H1 (cell line): Measurements from ENCODE around the gene EHD2. TPM values are rescaled to one million over a fixed set of nuclear protein-coding genes. Genes with fewer than 3 reads are reported as not detected.

Experiments used
- CTCF ChIA-PET: fragments of 300-600 bp; sonication (Branson Sonifier 250); formaldehyde crosslinking; loops from one replicate; lab custom pipeline; 2021; ENCODE audit not compliant: partially characterized antibody; lab: Charles Lee
- POLR2A ChIA-PET: fragments of 300-600 bp; sonication (Branson Sonifier 250); formaldehyde crosslinking; loops from one replicate; lab custom pipeline; 2021; ENCODE audit warnings: inconsistent platforms; ENCODE audit not compliant: partially characterized antibody; lab: Charles Lee
- DNase-seq, 2 experiments: peaks; one replicate each; pipeline versions ENCODE4 v3.0.0 to v3.0.0-alpha.2; 2010 to 2022; ENCODE audit warnings: low spot score in 2 of 2, low read depth in 1 of 2, mixed read lengths in 1 of 2
- FAIRE-seq: peaks from 2 replicates; lab custom pipeline; 2011; peaks lifted over from hg19 to GRCh38; lab: Jason Lieb, UNC
- H2AFZ ChIP-seq: 2 replicates; pipeline ENCODE4 v1.8.1; 2012; ENCODE audit warnings: low read length, inconsistent platforms
- H2AK5ac ChIP-seq: 2 replicates; pipeline ENCODE4 v1.6.1; 2013; ENCODE audit warnings: low read depth, low read length
- H2BK120ac ChIP-seq: replicated peaks from 2 replicates; pipeline ENCODE3; 2013; ENCODE audit warnings: low read depth, low read length, inconsistent platforms
- H2BK12ac ChIP-seq: 2 replicates; pipeline ENCODE4 v1.6.1; 2013; ENCODE audit warnings: low read depth, low read length
- H2BK15ac ChIP-seq: 2 replicates; pipeline ENCODE4 v1.6.1; 2013; ENCODE audit warnings: low read length
- H2BK20ac ChIP-seq: 2 replicates; pipeline ENCODE4 v1.6.1; 2013; ENCODE audit warnings: low read length
- H2BK5ac ChIP-seq: 2 replicates; pipeline ENCODE4 v1.6.1; 2013; ENCODE audit warnings: low read depth, low read length
- H3K14ac ChIP-seq: 2 replicates; pipeline ENCODE4 v1.6.1; 2013; ENCODE audit warnings: inconsistent platforms; ENCODE audit not compliant: insufficient read length
- H3K18ac ChIP-seq: 2 replicates; pipeline ENCODE4 v1.6.1; 2013; ENCODE audit warnings: low read length; ENCODE audit errors: extremely low read depth
- H3K23ac ChIP-seq: 2 replicates; pipeline ENCODE4 v1.6.1; 2013; ENCODE audit warnings: inconsistent platforms; ENCODE audit not compliant: insufficient read length
- H3K23me2 ChIP-seq: 2 replicates; pipeline ENCODE4 v1.6.1; 2013; ENCODE audit warnings: low read depth, low read length
- H3K27ac ChIP-seq: 2 replicates; pipeline ENCODE4 v1.6.1; 2011; ENCODE audit warnings: low read depth, low read length, inconsistent platforms
- H3K27me3 ChIP-seq, 4 experiments: replicated peaks in 1 of 4; 1 replicate in 1 of 4; 2 replicates in 3 of 4; pipeline versions ENCODE4 v1.6.1 to v1.8.1; 2011 to 2013; ENCODE audit warnings: low read length in 3 of 4, mild to moderate bottlenecking in 3 of 4, inconsistent platforms in 2 of 4, mixed read lengths in 2 of 4, moderate library complexity in 1 of 4; ENCODE audit not compliant: control insufficient read depth in 3 of 4, insufficient read depth in 3 of 4; ENCODE audit errors: extremely low read depth in 1 of 4
- H3K36me3 ChIP-seq, 4 experiments: 2 replicates each; pipeline versions ENCODE4 v1.6.1 to v1.8.1; 2011 to 2013; ENCODE audit warnings: mild to moderate bottlenecking in 4 of 4, low read length in 3 of 4, moderate library complexity in 2 of 4, control low read depth in 1 of 4, inconsistent platforms in 1 of 4; ENCODE audit not compliant: insufficient read depth in 4 of 4, control insufficient read depth in 2 of 4
- H3K4ac ChIP-seq: replicated peaks from 2 replicates; pipeline ENCODE3; 2013; ENCODE audit warnings: low read length, low read depth, mixed read lengths, inconsistent platforms; ENCODE audit not compliant: insufficient read length
- H3K4me1 ChIP-seq, 4 experiments: replicated peaks in 1 of 4; 1 replicate in 1 of 4; 2 replicates in 3 of 4; pipeline versions ENCODE4 v1.6.1 to v1.8.1; 2011 to 2013; ENCODE audit warnings: low read length in 3 of 4, inconsistent platforms in 2 of 4, mixed read lengths in 1 of 4; ENCODE audit not compliant: insufficient read depth in 4 of 4, control insufficient read depth in 3 of 4
- H3K4me2 ChIP-seq, 2 experiments: 2 replicates each; pipeline versions ENCODE4 v1.6.1 to v1.8.1; 2011 to 2013; ENCODE audit warnings: low read depth in 2 of 2, low read length in 2 of 2, control low read depth in 1 of 2, inconsistent platforms in 1 of 2, mild to moderate bottlenecking in 1 of 2; ENCODE audit not compliant: insufficient read depth in 1 of 2
- H3K4me3 ChIP-seq, 4 experiments: fragments of 200-600, 300-600 bp in 1 of 4; sonication (generic), shearing (Covaris generic), sonication (Bioruptor Twin) in 1 of 4; 2 replicates each; pipeline versions ENCODE4 v1.5.1 to v1.8.1; 2011 to 2016; ENCODE audit warnings: low read length in 4 of 4, low read depth in 3 of 4, control low read depth in 2 of 4, inconsistent platforms in 2 of 4, mild to moderate bottlenecking in 2 of 4, mixed read lengths in 1 of 4, moderate library complexity in 1 of 4; ENCODE audit not compliant: insufficient read depth in 2 of 4; ENCODE audit errors: extremely low read depth in 1 of 4
- H3K56ac ChIP-seq: replicated peaks from 2 replicates; pipeline ENCODE3; 2013; ENCODE audit warnings: low read depth, mild to moderate bottlenecking, mixed read lengths, low read length, inconsistent platforms; ENCODE audit not compliant: insufficient read length
- H3K79me1 ChIP-seq: 2 replicates; pipeline ENCODE4 v1.6.1; 2013; ENCODE audit warnings: low read depth, low read length, control low read depth
- H3K79me2 ChIP-seq, 2 experiments: 2 replicates each; pipeline versions ENCODE4 v1.6.1 to v1.8.1; 2012 to 2013; ENCODE audit warnings: low read length in 2 of 2, mild to moderate bottlenecking in 2 of 2, inconsistent platforms in 1 of 2; ENCODE audit not compliant: insufficient read depth in 2 of 2, control insufficient read depth in 1 of 2
- H3K9ac ChIP-seq, 4 experiments: replicated peaks in 1 of 4; 1 replicate in 1 of 4; 2 replicates in 3 of 4; pipeline versions ENCODE4 v1.6.1 to v1.8.1; 2011 to 2013; ENCODE audit warnings: low read depth in 3 of 4, low read length in 3 of 4, control low read depth in 2 of 4, mild to moderate bottlenecking in 2 of 4, moderate library complexity in 2 of 4, inconsistent platforms in 1 of 4; ENCODE audit errors: extremely low read depth in 1 of 4
- H3K9me3 ChIP-seq, 2 experiments: 2 replicates each; pipeline versions ENCODE4 v1.6.1 to v1.8.1; 2012 to 2013; ENCODE audit warnings: mild to moderate bottlenecking in 2 of 2, moderate library complexity in 2 of 2, control low read depth in 1 of 2, inconsistent platforms in 1 of 2, low read depth in 1 of 2, low read length in 1 of 2, mixed read lengths in 1 of 2; ENCODE audit not compliant: insufficient read depth in 2 of 2
- H4K20me1 ChIP-seq, 2 experiments: replicated peaks in 1 of 2; 2 replicates each; pipeline versions ENCODE3 to v1.8.1; 2011 to 2013; ENCODE audit warnings: inconsistent platforms in 2 of 2, low read length in 2 of 2, mild to moderate bottlenecking in 1 of 2; ENCODE audit not compliant: insufficient read depth in 2 of 2, control insufficient read depth in 1 of 2
- H4K5ac ChIP-seq: 2 replicates; pipeline ENCODE4 v1.6.1; 2013; ENCODE audit warnings: low read length, low read depth, mixed read lengths, inconsistent platforms; ENCODE audit not compliant: insufficient read length
- H4K8ac ChIP-seq: 2 replicates; pipeline ENCODE4 v1.8.0; 2013; ENCODE audit warnings: mild to moderate bottlenecking, moderate library complexity, low read length, inconsistent platforms; ENCODE audit not compliant: insufficient read depth; ENCODE audit errors: extremely low read depth
- H4K91ac ChIP-seq: replicated peaks from 2 replicates; pipeline ENCODE3; 2013; ENCODE audit warnings: low read length, mixed read lengths, inconsistent platforms; ENCODE audit not compliant: insufficient read length
- CTBP2 ChIP-seq: IDR thresholded peaks from 2 replicates; pipeline ENCODE4 v1.7.0; 2011; ENCODE audit warnings: borderline replicate concordance, mild to moderate bottlenecking, moderate library complexity, mixed read lengths, low read length; ENCODE audit not compliant: insufficient read depth, insufficient read length
- PHF8 ChIP-seq: fragments of 200-600 bp; sonication (generic); conservative IDR thresholded peaks from 2 replicates; pipeline ENCODE4 v1.7.1; 2012; ENCODE audit warnings: low read depth, mild to moderate bottlenecking, inconsistent platforms, low read length, moderate library complexity
- RBBP5 ChIP-seq: IDR thresholded peaks from 2 replicates; pipeline ENCODE4 v1.7.1; 2012; ENCODE audit warnings: low read depth, mild to moderate bottlenecking, inconsistent platforms, low read length, moderate library complexity, borderline replicate concordance
- WGBS, 2 experiments: shearing (Covaris generic) in 1 of 2; methylation state at CpG; one replicate each; pipeline versions ENCODE4 v1.1.6 to v1.1.7; 2013 to 2015; ENCODE audit warnings: low lambda C conversion rate in 2 of 2, mixed read lengths in 2 of 2, inconsistent platforms in 1 of 2, low coverage in 1 of 2, missing lambda C conversion rate in 1 of 2; ENCODE audit not compliant: insufficient replicate concordance in 2 of 2, insufficient coverage in 1 of 2, insufficient read length in 1 of 2; ENCODE audit errors: extremely low coverage in 1 of 2, missing lambda C conversion rate in 1 of 2; 5-methylcytosine and 5-hydroxymethylcytosine counted together
- polyA plus RNA-seq, 7 experiments: library from polyadenylated mRNA; depleted of rRNA in 3 of 7; stranded (reverse) in 5 of 7; unstranded in 2 of 7; fragments of >200 nt in 5 of 7; fragments of 200-250 nt in 2 of 7; gene quantifications; 1 replicate in 5 of 7; 2 replicates in 1 of 7; 4 replicates in 1 of 7; pipeline versions ENCODE4 v1.2.1 to v1.2.3, GENCODE V29; 2011 to 2013; ENCODE audit warnings: missing spikeins in 2 of 7, mixed read lengths in 2 of 7
- total RNA-seq: library from RNA; stranded (reverse); fragmentation: NEBNext Ultra II Directional; extraction: Animal tissue kit (Norgen Biotek cat#: 25700); gene quantifications from 2 replicates; pipeline ENCODE4 v1.2.1, GENCODE V29; 2021
- TF ChIP-seq, protein P1 (sequence below), 3 experiments: IDR thresholded peaks; 1 replicate in 2 of 3; 2 replicates in 1 of 3; pipeline versions ENCODE4 v1.5.1 to v1.6.1; 2011; ENCODE audit warnings: low read length in 3 of 3, mild to moderate bottlenecking in 3 of 3, inconsistent platforms in 2 of 3, low read depth in 1 of 3, moderate library complexity in 1 of 3; ENCODE audit not compliant: insufficient read depth in 1 of 3; ENCODE audit errors: control extremely low read depth in 1 of 3
- TF ChIP-seq, protein P2 (sequence below): IDR thresholded peaks from 2 replicates; pipeline ENCODE4 v1.6.1; 2012; ENCODE audit warnings: inconsistent platforms

EHD2 gene
- total and polyA plus RNA-seq, 2 of the 8 experiments (the other 6 are each of a cell fraction or from before 2014, with no cell fraction given): 4.5 to 14.3 TPM

DNA sequence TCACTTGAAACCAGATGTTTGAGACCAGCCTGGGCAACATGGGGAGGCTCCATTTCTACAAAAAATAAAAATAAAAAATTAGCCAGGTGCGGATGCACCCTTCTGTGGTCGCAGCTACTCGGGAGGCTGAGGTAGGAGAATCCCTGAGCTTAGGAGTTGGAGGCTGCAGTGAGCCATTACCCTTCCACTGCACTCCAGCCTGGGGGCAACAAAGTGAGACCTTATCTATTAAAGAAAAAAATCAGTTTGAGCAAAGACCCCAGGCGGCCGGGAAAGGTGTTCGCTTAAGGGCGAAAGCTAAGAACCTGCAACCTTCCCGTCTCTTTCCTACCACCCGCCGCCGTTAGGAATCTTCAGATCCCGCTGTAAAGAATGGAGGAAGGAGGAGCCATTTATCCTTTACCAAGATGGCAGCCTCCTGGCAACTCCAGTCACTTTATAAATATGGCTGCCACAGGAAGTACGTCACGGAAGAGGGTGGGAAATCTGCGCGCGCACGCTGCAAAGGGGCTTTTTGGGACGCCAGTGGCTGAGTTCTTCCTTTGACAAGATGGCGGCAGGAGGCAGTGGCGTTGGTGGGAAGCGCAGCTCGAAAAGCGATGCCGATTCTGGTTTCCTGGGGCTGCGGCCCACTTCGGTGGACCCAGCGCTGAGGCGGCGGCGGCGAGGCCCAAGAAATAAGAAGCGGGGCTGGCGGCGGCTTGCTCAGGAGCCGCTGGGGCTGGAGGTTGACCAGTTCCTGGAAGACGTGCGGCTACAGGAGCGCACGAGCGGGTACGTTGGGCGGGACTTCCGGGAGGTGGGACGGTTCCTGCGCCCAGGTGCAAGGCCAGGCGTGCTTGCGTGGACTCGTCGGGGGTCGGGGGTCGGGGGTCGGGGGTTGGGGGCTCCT, 32.0 kb downstream of the EHD2 start, which contains the start of gene NOP53:
Gene NOP53 (plus strand): TSS at position 537 of the 892 bp plus-strand sequence. CDS start 14 bp downstream, at position 551.
- H4K8ac ChIP-seq: peak within 1 kb of the TSS; percentile 100
- H3K14ac ChIP-seq: no peak within 1 kb of the TSS
- H3K4me3 ChIP-seq: peak within 1 kb of the TSS; percentile 66 to 92 (median 80)
- H4K91ac ChIP-seq: peak within 1 kb of the TSS; percentile 88
- ChIA-PET POLR2A (interaction anchor here (0.6 to 11.1 kb wide), 26 partner anchors 10 to 445 kb away, joined by 3 to 204 read pairs (median 5); partner anchors contain the start of genes EHD2 and KPTN), CTCF (interaction anchor here (0.8 to 4.5 kb wide), 10 partner anchors 9 to 235 kb away, joined by 3 to 51 read pairs (median 4); partner anchors contain the start of gene EHD2)
- peaks cover 4 to 10% of the 10 kb centered on the region in 2 experiments for H4K20me1 ChIP-seq
- H3K23me2 ChIP-seq: peaks cover 7% of the 10 kb centered on the region; the same call in 1 of the 2 replicates
- 8% methylated on average over 36 of the region's 53 CpGs; no CpG with 5 or more reads in 1 of the 2 experiments for WGBS, 2 experiments
- H3K36me3 ChIP-seq: peaks cover 19 to 31% (median 29%) of the 10 kb centered on the region in 4 experiments; a peak in 7 of 8 replicates
- peak within 1 kb of the TSS; percentile 73 to 97 (median 92) for H3K9ac ChIP-seq
- peak within 1 kb of the TSS; percentile 71 for H2BK5ac ChIP-seq
- no peaks in the 10 kb centered on the region for H3K9me3 ChIP-seq
- H3K4me1 ChIP-seq: peaks cover 0 to 15% (median 4%) of the 10 kb centered on the region in 4 experiments; a peak in 4 of 7 replicates
- H3K4me2 ChIP-seq: peak within 1 kb of the TSS; percentile 51 to 58
- H2BK15ac ChIP-seq: no peak within 1 kb of the TSS
- H2BK12ac ChIP-seq: 0 out of 2 replicates have a peak within 1 kb of the TSS, but pooled peaks have one; percentile 60
- peak within 1 kb of the TSS; percentile 85 for H3K18ac ChIP-seq
- H3K56ac ChIP-seq: peak within 1 kb of the TSS; percentile 93
- peak within 1 kb of the TSS; percentile 91 for H4K5ac ChIP-seq
- no peaks in the 10 kb centered on the region for H3K27me3 ChIP-seq
- H3K79me2 ChIP-seq: peaks cover 3 to 37% of the 10 kb centered on the region in 2 experiments; a peak in 3 of 4 replicates
- peak within 1 kb of the TSS; percentile 97 for H3K27ac ChIP-seq
- H3K79me1 ChIP-seq: peaks cover 7% of the 10 kb centered on the region; the same call in 1 of the 2 replicates
- H2AK5ac ChIP-seq: peak within 1 kb of the TSS; percentile 44; the same call in 1 of the 2 replicates
- DNase-seq: peak; percentile 96 to 98
- H2BK120ac ChIP-seq: peak within 1 kb of the TSS; percentile 54
- peak within 1 kb of the TSS; percentile 84 for H3K4ac ChIP-seq
- H3K23ac ChIP-seq: no peak within 1 kb of the TSS
- FAIRE-seq: no peak
- no peak within 1 kb of the TSS for H2BK20ac ChIP-seq
- no peak within 1 kb of the TSS for H2AFZ ChIP-seq
- TF ChIP-seq CTBP2 (no peak), RBBP5 (0 out of 2 replicates have a peak, but pooled peaks have one; percentile 54), PHF8 (peak; percentile 99)
- TF ChIP-seq, protein P1, sequence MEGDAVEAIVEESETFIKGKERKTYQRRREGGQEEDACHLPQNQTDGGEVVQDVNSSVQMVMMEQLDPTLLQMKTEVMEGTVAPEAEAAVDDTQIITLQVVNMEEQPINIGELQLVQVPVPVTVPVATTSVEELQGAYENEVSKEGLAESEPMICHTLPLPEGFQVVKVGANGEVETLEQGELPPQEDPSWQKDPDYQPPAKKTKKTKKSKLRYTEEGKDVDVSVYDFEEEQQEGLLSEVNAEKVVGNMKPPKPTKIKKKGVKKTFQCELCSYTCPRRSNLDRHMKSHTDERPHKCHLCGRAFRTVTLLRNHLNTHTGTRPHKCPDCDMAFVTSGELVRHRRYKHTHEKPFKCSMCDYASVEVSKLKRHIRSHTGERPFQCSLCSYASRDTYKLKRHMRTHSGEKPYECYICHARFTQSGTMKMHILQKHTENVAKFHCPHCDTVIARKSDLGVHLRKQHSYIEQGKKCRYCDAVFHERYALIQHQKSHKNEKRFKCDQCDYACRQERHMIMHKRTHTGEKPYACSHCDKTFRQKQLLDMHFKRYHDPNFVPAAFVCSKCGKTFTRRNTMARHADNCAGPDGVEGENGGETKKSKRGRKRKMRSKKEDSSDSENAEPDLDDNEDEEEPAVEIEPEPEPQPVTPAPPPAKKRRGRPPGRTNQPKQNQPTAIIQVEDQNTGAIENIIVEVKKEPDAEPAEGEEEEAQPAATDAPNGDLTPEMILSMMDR (IDR thresholded peaks at IDR 0.05; ENCODE audit: control extremely low read depth in 1 of 3, insufficient read depth in 1 of 3, low read depth in 1 of 3, low read length in 3 of 3): no peak
- TF ChIP-seq, protein P2, sequence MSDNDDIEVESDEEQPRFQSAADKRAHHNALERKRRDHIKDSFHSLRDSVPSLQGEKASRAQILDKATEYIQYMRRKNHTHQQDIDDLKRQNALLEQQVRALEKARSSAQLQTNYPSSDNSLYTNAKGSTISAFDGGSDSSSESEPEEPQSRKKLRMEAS: peak; percentile 54; the same call in 1 of the 2 replicates
